Stomach (tissue), 4 donors: Measurements from ENCODE around the gene TXLNB.

ENCODE experiments used
- EP300 ChIP-seq: sonication (generic); formaldehyde crosslinking; IDR thresholded peaks from one replicate; pipeline ENCODE4 v1.6.1; 2017; ENCODE audit warnings: antibody characterized with exemption
- POLR2AphosphoS5 ChIP-seq, 3 donors: sonication (generic); formaldehyde crosslinking; IDR thresholded peaks; one replicate each; pipeline ENCODE4 v1.6.1; 2016; ENCODE audit warnings: antibody characterized with exemption in 3 of 3
- TF ChIP-seq, protein P1 (sequence below), 7 experiments: fragments of 450-650 bp in 4 of 7; fragments of 200-600 bp in 3 of 7; sonication (generic) in 3 of 7; IDR thresholded peaks; one replicate each; pipeline ENCODE4 v1.5.1; 2016 to 2019; ENCODE audit warnings: antibody characterized with exemption in 7 of 7, control low read depth in 2 of 7, mild to moderate bottlenecking in 1 of 7

DNA sequence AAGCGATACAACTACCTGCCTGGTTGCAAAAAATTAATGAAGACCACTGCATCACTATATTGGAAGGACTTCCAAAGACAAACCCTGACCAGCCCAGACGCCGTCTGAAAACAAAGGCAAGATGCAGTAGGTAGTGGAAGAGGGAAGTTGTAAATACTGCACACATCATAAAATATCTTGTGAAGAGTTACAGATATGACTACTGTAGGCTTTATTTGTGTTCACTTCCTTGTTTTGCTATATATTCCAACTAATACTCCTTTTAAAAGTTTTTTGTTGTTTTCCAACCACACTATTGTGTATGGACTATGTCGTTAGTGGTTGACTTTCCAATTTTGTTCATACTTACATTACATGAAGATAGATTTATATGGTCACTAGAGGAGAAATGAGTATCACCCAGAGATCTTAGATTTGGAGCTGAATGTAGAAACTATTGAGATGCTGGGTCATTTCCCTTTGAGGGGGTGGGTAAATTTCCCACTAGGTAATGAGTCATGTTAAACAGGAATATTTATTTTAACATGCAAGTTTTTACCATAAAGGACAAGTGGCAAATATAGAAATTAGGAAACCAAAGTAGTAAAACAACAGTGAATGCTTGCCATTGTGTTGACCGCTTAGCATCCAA lies 16.6 kb upstream of the TXLNB start:
- TF ChIP-seq, protein P1, sequence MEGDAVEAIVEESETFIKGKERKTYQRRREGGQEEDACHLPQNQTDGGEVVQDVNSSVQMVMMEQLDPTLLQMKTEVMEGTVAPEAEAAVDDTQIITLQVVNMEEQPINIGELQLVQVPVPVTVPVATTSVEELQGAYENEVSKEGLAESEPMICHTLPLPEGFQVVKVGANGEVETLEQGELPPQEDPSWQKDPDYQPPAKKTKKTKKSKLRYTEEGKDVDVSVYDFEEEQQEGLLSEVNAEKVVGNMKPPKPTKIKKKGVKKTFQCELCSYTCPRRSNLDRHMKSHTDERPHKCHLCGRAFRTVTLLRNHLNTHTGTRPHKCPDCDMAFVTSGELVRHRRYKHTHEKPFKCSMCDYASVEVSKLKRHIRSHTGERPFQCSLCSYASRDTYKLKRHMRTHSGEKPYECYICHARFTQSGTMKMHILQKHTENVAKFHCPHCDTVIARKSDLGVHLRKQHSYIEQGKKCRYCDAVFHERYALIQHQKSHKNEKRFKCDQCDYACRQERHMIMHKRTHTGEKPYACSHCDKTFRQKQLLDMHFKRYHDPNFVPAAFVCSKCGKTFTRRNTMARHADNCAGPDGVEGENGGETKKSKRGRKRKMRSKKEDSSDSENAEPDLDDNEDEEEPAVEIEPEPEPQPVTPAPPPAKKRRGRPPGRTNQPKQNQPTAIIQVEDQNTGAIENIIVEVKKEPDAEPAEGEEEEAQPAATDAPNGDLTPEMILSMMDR (IDR thresholded peaks at IDR 0.05) = no peak
- TF ChIP-seq EP300 = no peak
- TF ChIP-seq POLR2AphosphoS5 (IDR thresholded peaks at IDR 0.05) = no peak
